Epithelial cell of proximal tubule (primary cell): ENCODE data around the gene DAPK1. TPM values are rescaled to one million over a fixed set of nuclear protein-coding genes. Genes with fewer than 3 reads are reported as not detected.

Experiments used
- DNase-seq: peaks from one replicate; pipeline ENCODE4 v3.0.0-alpha.2; 2011; ENCODE audit warnings: low read depth
- H3K4me3 ChIP-seq: 2 replicates; pipeline ENCODE4 v1.5.1; 2011; ENCODE audit warnings: low read depth, mild to moderate bottlenecking, low read length
- CTCF ChIP-seq: conservative IDR thresholded peaks from 2 replicates; pipeline ENCODE4 v1.5.1; 2012; ENCODE audit warnings: low read depth, mild to moderate bottlenecking, low read length
- total RNA-seq: library from RNA; depleted of rRNA; stranded (reverse); fragments of >200 nt; gene quantifications from 2 replicates; pipeline ENCODE4 v1.2.3, GENCODE V29; 2015

Gene DAPK1
- total RNA-seq, 1 donor from 2014 or later, result 46.3 TPM

- DNase-seq, result no peak
- no peak overlapping the region for H3K4me3 ChIP-seq
- no peak for TF ChIP-seq CTCF
Measured at GRCh38 chr9:87619346-87619745, 121.7 kb downstream of the DAPK1 start.

GRCh38 chr9:87620731-87621322, 123.2 kb downstream of the DAPK1 start:
- TF ChIP-seq CTCF, result no peak
- no peak overlapping the region for H3K4me3 ChIP-seq

GRCh38 chr9:87622098-87622497, 124.4 kb downstream of the DAPK1 start:
- DNase-seq, result no peak
- H3K4me3 ChIP-seq, result no peak overlapping the region
- TF ChIP-seq CTCF, result no peak

More at GRCh38 chr9:87620731-87621322, 123.2 kb downstream of the DAPK1 start:
- no peak for DNase-seq

GRCh38 chr9:87622923-87623322, 125.3 kb downstream of the DAPK1 start:
- no peak for DNase-seq
- H3K4me3 ChIP-seq, result no peak overlapping the region
- no peak for TF ChIP-seq CTCF

GRCh38 chr9:87628346-87628745, 130.7 kb downstream of the DAPK1 start:
- DNase-seq, result no peak
- TF ChIP-seq CTCF, result no peak
- no peak overlapping the region for H3K4me3 ChIP-seq

- no peak for DNase-seq
- TF ChIP-seq CTCF, result no peak
- no peak overlapping the region for H3K4me3 ChIP-seq
Measured at GRCh38 chr9:87629104-87629503, 131.4 kb downstream of the DAPK1 start.

- TF ChIP-seq CTCF, result peak; percentile 40
- no peak for DNase-seq
- H3K4me3 ChIP-seq, result no peak overlapping the region
Measured at GRCh38 chr9:87630266-87630665, 132.6 kb downstream of the DAPK1 start.
